Naive thymus-derived CD8-positive, alpha-beta T cell (primary cell): ENCODE measurements around the gene GRK6. TPM values are rescaled to one million over a fixed set of nuclear protein-coding genes. Genes with fewer than 3 reads are reported as not detected.
"Not testable (repeated sequence)": the region's sequence is repeated elsewhere in the genome, so short reads cannot be mapped to it uniquely, and the experiment has no call there.

Experiments
- ATAC-seq, 2 donors: fragments of 150-1000 bp; cut with Tn5 transposase in 1 of 2; sonication (Bioruptor Pico), chemical (Tn5 transposase) in 1 of 2; 1 replicate in 1 of 2; 2 replicates in 1 of 2; pipeline ENCODE4 v1.10.0; 2021; ENCODE audit warnings: mild to moderate bottlenecking in 2 of 2, moderate library complexity in 2 of 2
- POLR2A ChIA-PET: fragments of 350-600 bp; sonication (Branson Sonifier 250); formaldehyde crosslinking; loops from one replicate; lab custom pipeline; 2021; ENCODE audit warnings: antibody characterized with exemption; lab: Charles Lee
- DNase-seq, 10 donors: peaks; one replicate each; pipeline versions ENCODE4 v3.0.0 to v3.0.0-alpha.2; 2020 to 2022
- H3K27ac Mint-ChIP-seq, 10 donors: one replicate each; pipeline ENCODE4 v1.8.0; 2020 to 2022; ENCODE audit warnings: mild to moderate bottlenecking in 10 of 10, mixed read lengths in 10 of 10, moderate library complexity in 4 of 10, inconsistent platforms in 1 of 10
- H3K27me3 Mint-ChIP-seq, 5 donors: one replicate each; pipeline ENCODE4 v1.8.0; 2021 to 2022; ENCODE audit warnings: mixed read lengths in 5 of 5
- H3K36me3 Mint-ChIP-seq, 3 donors: one replicate each; pipeline ENCODE4 v1.8.0; 2020 to 2022; ENCODE audit warnings: mixed read lengths in 3 of 3, mild to moderate bottlenecking in 2 of 3, inconsistent platforms in 1 of 3
- H3K4me1 Mint-ChIP-seq, 4 donors: one replicate each; pipeline ENCODE4 v1.8.0; 2021 to 2022; ENCODE audit warnings: mixed read lengths in 4 of 4
- H3K4me3 Mint-ChIP-seq, 10 donors: one replicate each; pipeline ENCODE4 v1.8.0; 2020 to 2022; ENCODE audit warnings: mild to moderate bottlenecking in 10 of 10, mixed read lengths in 10 of 10, moderate library complexity in 6 of 10, inconsistent platforms in 1 of 10
- H3K9me3 Mint-ChIP-seq, 9 donors: one replicate each; pipeline ENCODE4 v1.8.0; 2020 to 2022; ENCODE audit warnings: mixed read lengths in 9 of 9, mild to moderate bottlenecking in 3 of 9, inconsistent platforms in 1 of 9, moderate library complexity in 1 of 9
- polyA plus RNA-seq, 3 donors: library from polyadenylated mRNA; unstranded; fragments of 300-500 nt; fragmentation: Illumina TruSeq; gene quantifications; one replicate each; pipeline ENCODE4 v1.2.3, GENCODE V29; 2021
- total RNA-seq, 8 experiments: library from RNA in 2 of 8; stranded (reverse) in 2 of 8; gene quantifications; one replicate each; pipeline ENCODE4 v1.2.3 and lab custom pipeline; 2021 to 2026

The GRK6 gene
- total and polyA plus RNA-seq, 5 experiments from 2014 or later, result 83.1 to 204 (median 176) TPM

DNA sequence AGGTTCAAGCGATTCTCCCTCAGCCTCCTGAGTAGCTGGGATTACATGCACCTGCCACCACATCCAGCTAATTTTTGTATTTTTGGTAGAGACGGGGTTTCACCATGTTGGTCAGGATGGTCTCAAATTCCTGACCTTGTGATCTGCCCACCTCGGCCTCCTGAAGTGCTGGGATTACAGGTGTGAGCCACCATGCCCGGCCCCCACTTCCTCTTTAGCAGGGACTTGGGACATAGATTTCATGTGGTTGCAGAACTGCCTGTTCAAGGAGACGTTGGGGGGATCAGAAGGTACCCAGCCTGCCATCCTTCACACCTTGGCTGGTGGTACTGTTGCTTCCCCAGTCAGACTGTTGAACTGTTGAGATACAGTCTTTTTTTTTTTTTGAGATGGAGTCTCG lies 9.4 kb upstream of the GRK6 start:
- not testable (repeated sequence) for H3K4me3 Mint-ChIP-seq, DNase-seq, H3K27me3 Mint-ChIP-seq, H3K36me3 Mint-ChIP-seq, ATAC-seq, H3K9me3 Mint-ChIP-seq, H3K27ac Mint-ChIP-seq
- POLR2A ChIA-PET, result interaction anchor here (0.5 to 34.6 kb wide), 5 partner anchors 10 to 64 kb away, joined by 3 to 1530 read pairs (median 4); partner anchors contain the start of genes GRK6 and PRR7
- H3K4me1 Mint-ChIP-seq, result peaks cover 4 to 31% (median 19%) of the 10 kb centered on the region in 4 donors

DNA sequence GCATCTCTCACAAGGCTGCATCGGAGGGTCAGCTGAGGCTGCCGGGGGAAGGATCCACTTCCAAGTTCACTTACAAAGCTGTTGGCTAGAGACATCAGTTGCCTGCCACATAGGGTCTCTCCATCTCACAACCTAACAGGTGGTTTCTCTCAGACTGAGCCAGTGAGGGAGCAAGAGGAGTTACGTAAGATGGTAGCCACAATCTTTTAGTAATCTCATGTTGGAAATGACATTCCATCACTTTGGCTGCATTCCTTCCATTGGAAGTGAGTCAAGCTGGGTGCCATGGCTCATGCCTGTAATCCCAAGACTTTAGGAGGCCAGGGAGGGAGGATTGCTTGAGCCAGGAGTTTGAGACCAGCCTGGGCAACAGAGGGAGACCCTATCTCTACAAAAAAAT lies 7.4 kb upstream of the GRK6 start:
- POLR2A ChIA-PET, result interaction anchor here (34.6 kb wide), 1 partner anchor 29 kb away, joined by 1530 read pairs; the partner anchor contains the start of gene PRR7
- H3K27ac Mint-ChIP-seq, result no peak overlapping the region

DNA sequence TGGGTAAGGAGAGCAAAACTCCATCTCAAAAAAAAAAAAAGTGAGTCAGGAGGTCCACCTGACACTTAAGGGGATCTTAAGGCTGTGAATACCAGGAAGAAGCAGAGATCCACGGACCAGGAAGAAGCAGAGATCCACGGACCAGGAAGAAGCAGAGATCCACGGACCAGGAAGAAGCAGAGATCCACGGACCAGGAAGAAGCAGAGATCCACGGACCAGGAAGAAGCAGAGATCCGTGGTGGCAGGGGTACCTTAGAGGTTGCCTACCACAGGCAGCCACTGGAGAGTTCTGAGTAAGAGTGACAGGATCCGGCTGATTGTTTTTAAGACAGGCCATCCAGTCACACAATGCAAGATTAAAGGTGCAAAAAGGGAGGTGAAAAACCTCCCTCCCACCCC lies 6.0 kb upstream of the GRK6 start:
- H3K4me3 Mint-ChIP-seq, H3K27ac Mint-ChIP-seq, ATAC-seq, DNase-seq, H3K27me3 Mint-ChIP-seq, H3K36me3 Mint-ChIP-seq, H3K9me3 Mint-ChIP-seq: not testable (repeated sequence)
- peaks cover 4 to 23% (median 17%) of the 10 kb centered on the region in 4 donors for H3K4me1 Mint-ChIP-seq
- POLR2A ChIA-PET, result interaction anchor here (34.6 kb wide), 1 partner anchor 28 kb away, joined by 1530 read pairs; the partner anchor contains the start of gene PRR7

More for the DNA sequence above, 7.4 kb upstream of the GRK6 start:
- no peaks in the 10 kb centered on the region for H3K36me3 Mint-ChIP-seq
- peaks cover 4 to 19% (median 15%) of the 10 kb centered on the region in 4 donors for H3K4me1 Mint-ChIP-seq
- ATAC-seq, result no peak
- no peak overlapping the region for H3K4me3 Mint-ChIP-seq
- no peaks in the 10 kb centered on the region for H3K9me3 Mint-ChIP-seq
- no peak for DNase-seq
- H3K27me3 Mint-ChIP-seq, result no peaks in the 10 kb centered on the region

DNA sequence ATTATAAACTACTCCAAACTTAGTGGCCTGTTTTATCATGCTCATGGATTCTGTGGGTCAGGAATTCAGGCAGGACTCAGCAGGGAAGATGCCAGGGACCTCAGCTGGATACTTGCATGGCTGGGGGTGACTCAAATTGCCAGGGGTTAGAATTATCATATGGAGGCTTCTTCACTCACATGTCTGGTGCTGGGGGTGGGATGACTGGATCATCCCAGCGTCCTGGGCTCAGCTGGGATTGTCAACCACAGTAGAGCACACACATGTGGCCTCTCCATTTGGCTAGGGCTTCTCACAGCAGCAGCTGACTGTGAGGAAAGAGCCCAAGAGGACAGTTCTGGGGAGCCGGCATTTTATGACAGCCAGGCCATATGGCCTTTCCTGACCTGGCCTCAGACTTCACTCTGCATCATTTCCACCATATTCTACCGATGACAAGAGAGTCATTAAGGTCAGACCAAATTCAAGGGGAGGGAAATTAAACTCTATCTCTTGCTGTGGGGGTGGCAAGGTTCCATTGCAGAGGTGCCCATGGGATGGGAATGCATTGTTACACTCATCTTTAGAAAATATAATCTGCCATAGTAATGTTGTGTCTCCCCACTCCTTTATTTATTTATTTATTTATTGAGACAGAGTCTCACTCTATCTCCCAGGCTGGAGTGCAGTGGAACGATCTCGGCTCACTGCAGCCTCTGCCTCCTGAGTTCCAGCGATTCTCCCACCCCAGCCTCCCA lies 5.2 kb upstream of the GRK6 start:
- POLR2A ChIA-PET, result interaction anchor here (13.6 to 34.6 kb wide), 2 partner anchors 15 to 27 kb away, joined by 285 to 1530 read pairs; partner anchors contain the start of genes F12 and PRR7
- Mint-ChIP-seq H3K9me3 (no peaks in the 10 kb centered on the region), H3K36me3 (no peaks in the 10 kb centered on the region), H3K4me3 (no peak overlapping the region), H3K27me3 (no peaks in the 10 kb centered on the region), H3K4me1 (peaks cover 7 to 26% (median 21%) of the 10 kb centered on the region in 4 donors), H3K27ac (peak overlapping the region in 1 of 10 donors; percentile 18)
- ATAC-seq (no peak), DNase-seq (no peak)

DNA sequence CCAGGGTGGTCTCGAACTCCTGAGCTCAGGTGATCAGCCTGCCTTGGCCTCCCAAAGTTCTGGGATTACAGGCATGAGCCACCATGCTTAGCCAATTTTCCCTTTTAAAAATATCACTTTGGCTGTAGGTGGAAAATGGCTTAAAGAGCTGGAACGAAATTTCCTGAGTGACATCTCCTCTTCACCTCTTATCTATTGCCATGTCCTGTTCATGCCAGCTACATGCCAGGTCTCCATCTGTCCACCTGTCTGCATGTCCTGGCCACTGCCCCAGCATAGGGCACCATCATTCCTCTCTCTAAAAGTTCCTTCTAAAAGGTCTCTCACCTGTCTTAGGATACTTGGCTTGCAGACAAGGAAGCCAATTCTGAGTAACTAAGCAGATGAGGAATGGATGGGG lies 2.8 kb upstream of the GRK6 start:
- Mint-ChIP-seq H3K27me3 (no peaks in the 10 kb centered on the region), H3K36me3 (peaks cover 0 to 4% (median 0%) of the 10 kb centered on the region in 3 donors), H3K4me1 (peaks cover 11 to 35% (median 27%) of the 10 kb centered on the region in 4 donors), H3K27ac (peak overlapping the region in 1 of 10 donors; percentile 31), H3K9me3 (no peaks in the 10 kb centered on the region), H3K4me3 (no peak overlapping the region)
- DNase-seq, result no peak
- ATAC-seq, result no peak
- POLR2A ChIA-PET, result interaction anchor here (1.1 to 34.6 kb wide), 6 partner anchors 8 to 48 kb away, joined by 3 to 1530 read pairs (median 10); partner anchors contain the start of genes F12 and PRR7

DNA sequence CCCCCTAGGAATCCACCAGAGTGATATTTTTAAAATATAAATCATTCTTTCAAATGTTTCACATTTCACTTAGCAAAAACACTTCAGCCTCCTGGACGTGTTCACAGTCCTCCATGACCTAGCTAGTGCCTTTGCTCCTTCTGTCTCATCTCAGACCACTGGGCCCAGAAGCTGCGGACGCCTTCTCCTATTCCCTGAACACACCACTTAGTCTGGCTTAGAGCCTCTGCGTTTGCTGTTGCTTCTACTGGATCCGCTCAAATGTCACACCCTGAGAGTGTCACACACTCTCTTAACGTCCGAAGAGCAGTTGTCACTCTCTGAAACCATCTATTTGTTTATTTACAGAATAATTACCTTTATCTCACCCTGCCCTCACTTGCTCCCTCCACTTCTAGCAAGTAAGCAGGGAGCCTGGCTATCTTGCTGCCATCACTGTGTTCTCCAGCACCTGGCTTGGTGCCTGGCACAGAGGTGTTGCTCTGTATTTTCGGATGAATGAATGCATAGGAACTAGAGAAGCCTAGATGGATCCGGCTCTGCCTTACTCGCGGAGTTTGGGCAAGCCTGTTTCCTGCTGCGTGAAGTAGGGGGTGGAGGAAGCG lies 1.2 kb upstream of the GRK6 start:
- DNase-seq (no peak), ATAC-seq (peak in 1 of 2 donors; percentile 4)
- Mint-ChIP-seq H3K4me3 (peak overlapping the region; percentile 82 to 98 (median 94)), H3K36me3 (peaks cover 0 to 13% (median under 1%) of the 10 kb centered on the region in 3 donors), H3K27me3 (no peaks in the 10 kb centered on the region), H3K27ac (peak overlapping the region; percentile 92 to 100 (median 98)), H3K9me3 (no peaks in the 10 kb centered on the region), H3K4me1 (peaks cover 22 to 51% (median 42%) of the 10 kb centered on the region in 4 donors)
- POLR2A ChIA-PET, result interaction anchor here (0.7 to 34.6 kb wide), 11 partner anchors 9 to 71 kb away, joined by 3 to 1530 read pairs (median 15); partner anchors contain the start of genes F12, PRR7 and RGS14

DNA sequence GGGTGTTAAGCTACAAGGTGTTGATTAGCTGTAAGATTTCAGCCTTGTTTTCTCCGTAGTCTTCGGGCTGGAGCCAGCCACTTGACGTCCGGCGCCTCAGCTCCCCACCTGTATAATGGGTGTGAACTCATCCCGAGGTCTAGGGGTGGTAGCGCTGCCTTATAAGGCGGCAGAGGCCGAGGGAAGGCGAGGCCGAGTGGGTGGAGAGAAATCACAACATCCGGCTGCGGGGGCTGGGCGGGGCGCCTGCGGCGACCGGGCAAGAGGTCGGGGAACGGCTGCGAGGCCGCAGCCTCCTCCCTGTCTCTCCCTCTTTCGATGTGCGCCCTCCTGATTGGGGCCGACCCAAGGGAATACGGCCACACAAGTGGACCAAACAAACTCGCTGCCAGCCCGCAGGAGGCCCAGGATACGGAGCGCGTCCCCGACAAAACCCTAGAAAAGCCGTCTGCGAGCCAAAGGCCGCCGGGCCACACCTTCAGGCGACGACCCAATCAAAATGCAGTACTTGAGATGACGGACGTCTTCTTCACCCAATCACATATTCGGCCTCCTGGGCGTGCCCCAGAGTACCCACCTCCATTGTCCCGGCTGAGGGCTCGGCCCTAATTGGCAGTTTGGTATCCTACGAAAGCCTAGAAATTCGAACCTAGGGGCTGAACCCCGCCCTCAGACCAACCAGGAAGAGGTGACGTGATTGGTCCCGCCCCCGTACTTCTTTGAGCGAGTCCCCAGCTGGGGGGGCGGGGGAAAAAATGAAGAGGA lies 493 bp upstream of the GRK6 start:
- DNase-seq (peak; percentile 94 to 100 (median 100)), ATAC-seq (peak; percentile 82 to 84)
- no peaks in the 10 kb centered on the region for H3K9me3 Mint-ChIP-seq
- no peaks in the 10 kb centered on the region for H3K27me3 Mint-ChIP-seq
- peak overlapping the region; percentile 92 to 100 (median 98) for H3K27ac Mint-ChIP-seq
- H3K36me3 Mint-ChIP-seq, result peaks cover 0 to 15% (median 2%) of the 10 kb centered on the region in 3 donors
- peaks cover 28 to 58% (median 49%) of the 10 kb centered on the region in 4 donors for H3K4me1 Mint-ChIP-seq
- POLR2A ChIA-PET, result interaction anchor here (0.7 to 34.6 kb wide), 18 partner anchors 9 to 895 kb away, joined by 3 to 1530 read pairs (median 6); partner anchors contain the start of genes F12, LMAN2, PRR7 and RGS14
- peak overlapping the region; percentile 82 to 98 (median 94) for H3K4me3 Mint-ChIP-seq

DNA sequence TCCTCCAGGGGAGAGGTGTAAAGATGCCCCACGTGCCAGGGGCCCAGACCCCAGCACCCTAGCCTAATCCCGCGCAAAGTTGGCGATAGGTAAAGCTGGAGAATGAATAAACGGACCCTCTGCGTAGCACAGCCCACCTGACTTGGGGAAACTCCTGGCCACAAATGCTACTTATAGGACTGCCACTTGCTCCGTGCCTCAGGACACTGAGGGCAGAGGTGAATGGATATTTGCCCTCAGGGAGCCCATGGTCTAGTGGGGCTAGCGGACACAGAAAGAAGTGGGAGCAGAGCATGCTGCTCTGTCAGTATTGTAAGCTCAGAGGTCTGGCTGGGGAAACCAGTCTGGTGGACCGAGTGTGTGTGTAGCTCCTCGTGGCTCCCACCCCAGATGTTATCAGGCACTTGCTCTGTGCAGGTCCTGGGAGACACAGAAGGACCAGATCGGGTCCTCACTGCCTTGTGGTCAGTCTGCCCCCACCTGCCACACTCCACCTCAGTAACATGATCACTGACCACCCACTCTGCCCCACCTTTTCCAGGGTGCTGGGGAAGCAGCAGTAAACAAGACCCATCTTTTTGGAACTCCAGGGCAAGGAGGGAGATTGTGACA lies 841 bp downstream of the GRK6 start:
- Mint-ChIP-seq H3K27me3 (no peaks in the 10 kb centered on the region), H3K9me3 (no peaks in the 10 kb centered on the region), H3K36me3 (peaks cover 0 to 24% (median 5%) of the 10 kb centered on the region in 3 donors), H3K4me1 (peaks cover 30 to 72% (median 61%) of the 10 kb centered on the region in 4 donors), H3K27ac (peak overlapping the region; percentile 90 to 97 (median 94)), H3K4me3 (peak overlapping the region; percentile 82 to 97 (median 92))
- DNase-seq (no peak), ATAC-seq (no peak)
- POLR2A ChIA-PET, result interaction anchor here (0.5 to 34.6 kb wide), 14 partner anchors 12 to 1908 kb away, joined by 3 to 1530 read pairs (median 6); partner anchors contain the start of genes F12, LMAN2, NSD1 and PRR7

DNA sequence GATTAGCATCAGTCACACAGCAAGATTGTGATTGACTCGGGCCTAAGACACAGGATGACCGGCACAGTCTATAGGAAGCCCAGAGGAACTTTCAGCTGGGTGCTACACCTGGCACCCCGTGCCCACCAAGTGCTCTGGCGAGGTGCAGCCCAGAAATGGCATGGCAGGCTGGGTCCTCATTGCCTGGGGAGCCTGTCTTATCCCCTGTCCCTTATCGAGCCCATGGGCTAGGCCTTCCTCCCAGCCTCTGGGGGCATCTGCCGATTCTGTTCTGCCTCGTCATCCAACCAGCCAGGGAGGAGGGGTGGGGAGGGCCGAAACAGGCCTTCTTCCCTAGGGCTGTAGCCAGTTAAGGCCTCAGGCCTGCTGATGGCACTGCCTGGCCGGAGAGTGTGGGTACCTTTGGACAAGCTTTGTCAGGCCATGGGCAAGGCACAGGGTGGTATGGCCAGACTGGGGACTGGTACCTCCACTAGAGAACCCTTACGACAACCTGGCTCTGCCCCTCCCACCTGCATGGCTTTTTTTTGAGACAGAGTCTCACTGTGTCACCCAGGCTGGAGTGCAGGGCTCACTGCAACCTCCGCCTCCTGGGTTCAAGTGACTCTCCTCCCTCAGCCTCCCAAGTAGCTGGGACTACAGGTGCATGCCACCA lies 1.6 kb downstream of the GRK6 start:
- peak overlapping the region; percentile 90 to 97 (median 94) for H3K27ac Mint-ChIP-seq
- peaks cover 0 to 25% (median 5%) of the 10 kb centered on the region in 3 donors for H3K36me3 Mint-ChIP-seq
- DNase-seq (no peak), ATAC-seq (no peak)
- POLR2A ChIA-PET, result interaction anchor here (0.5 to 34.6 kb wide), 12 partner anchors 12 to 1909 kb away, joined by 3 to 1530 read pairs (median 5); partner anchors contain the start of genes F12 and PRR7
- no peaks in the 10 kb centered on the region for H3K9me3 Mint-ChIP-seq
- peaks cover 30 to 75% (median 63%) of the 10 kb centered on the region in 4 donors for H3K4me1 Mint-ChIP-seq
- peak overlapping the region; percentile 82 to 97 (median 92) for H3K4me3 Mint-ChIP-seq
- H3K27me3 Mint-ChIP-seq, result no peaks in the 10 kb centered on the region

DNA sequence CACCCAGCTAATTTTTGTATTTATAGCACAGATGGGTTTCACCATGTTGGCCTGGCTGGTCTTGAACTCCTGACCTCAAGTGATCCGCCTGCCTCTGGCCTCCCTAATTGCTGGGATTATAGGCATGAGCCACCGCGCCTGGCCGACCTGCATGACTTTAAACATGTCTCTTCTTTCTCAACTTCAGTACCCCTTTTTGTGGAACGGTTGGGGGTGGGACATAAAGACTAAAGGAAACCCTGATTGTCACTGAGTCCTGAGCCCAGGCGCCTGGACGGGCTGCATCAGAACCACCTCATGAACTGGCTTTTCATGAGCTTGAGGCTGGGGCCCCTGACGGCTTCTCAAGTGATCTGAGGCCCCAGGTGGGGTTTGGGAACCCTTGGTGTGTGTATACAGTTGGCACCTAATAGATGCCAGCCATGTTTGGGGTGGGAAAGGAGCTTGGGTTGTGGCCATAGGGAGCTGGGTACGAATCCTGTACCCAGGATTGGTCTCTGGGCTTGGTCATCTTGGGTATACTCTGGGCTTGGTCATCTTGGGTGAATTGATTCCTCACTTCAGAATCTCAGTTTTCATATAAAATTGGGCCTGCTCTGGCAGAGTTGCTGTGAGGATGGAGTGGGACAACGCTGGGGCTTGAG lies 2.2 kb downstream of the GRK6 start:
- peaks cover 0 to 31% (median 7%) of the 10 kb centered on the region in 3 donors for H3K36me3 Mint-ChIP-seq
- peak overlapping the region; percentile 90 to 97 (median 94) for H3K27ac Mint-ChIP-seq
- no peaks in the 10 kb centered on the region for H3K27me3 Mint-ChIP-seq
- no peak for DNase-seq
- H3K4me1 Mint-ChIP-seq, result peaks cover 31 to 82% (median 69%) of the 10 kb centered on the region in 4 donors
- POLR2A ChIA-PET, result interaction anchor here (0.9 to 34.6 kb wide), 10 partner anchors 13 to 296 kb away, joined by 3 to 1530 read pairs (median 6); partner anchors contain the start of genes F12, NSD1 and PRR7
- peak overlapping the region; percentile 82 to 97 (median 92) for H3K4me3 Mint-ChIP-seq
- ATAC-seq, result no peak
- H3K9me3 Mint-ChIP-seq, result no peaks in the 10 kb centered on the region
